HK-2 (cell line): ENCODE results near the gene KLHL26.

Experiments
- DNase-seq: peaks from one replicate; pipeline ENCODE4 v3.0.0-alpha.2; 2018; ENCODE audit not compliant: unreplicated experiment

The KLHL26 gene

DNA sequence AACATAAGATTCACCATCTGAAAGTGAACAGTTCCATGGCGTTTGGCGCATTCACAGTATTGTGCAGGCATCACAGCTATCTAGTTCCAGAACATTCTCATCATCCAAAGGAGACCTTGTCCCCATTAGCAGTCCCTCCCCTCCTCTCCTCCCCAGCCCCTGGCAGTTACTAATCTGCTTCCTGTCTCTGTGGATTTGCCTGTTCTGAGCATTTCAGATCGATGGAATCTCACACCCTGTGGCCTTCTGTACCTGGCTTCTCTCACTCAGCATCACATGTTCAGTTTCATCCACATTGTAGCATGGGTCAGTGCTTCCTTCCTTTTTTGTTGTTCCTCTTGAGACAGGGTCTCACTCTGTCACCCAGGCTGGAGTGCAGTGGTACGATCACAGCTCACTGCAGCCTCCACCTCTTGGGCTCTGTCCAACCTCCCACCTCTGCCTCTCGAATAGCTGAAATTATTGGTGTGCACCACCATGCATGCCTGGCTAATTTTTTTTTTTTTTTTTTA is 81.2 kb downstream of the KLHL26 start:
- DNase-seq: no peak

DNA sequence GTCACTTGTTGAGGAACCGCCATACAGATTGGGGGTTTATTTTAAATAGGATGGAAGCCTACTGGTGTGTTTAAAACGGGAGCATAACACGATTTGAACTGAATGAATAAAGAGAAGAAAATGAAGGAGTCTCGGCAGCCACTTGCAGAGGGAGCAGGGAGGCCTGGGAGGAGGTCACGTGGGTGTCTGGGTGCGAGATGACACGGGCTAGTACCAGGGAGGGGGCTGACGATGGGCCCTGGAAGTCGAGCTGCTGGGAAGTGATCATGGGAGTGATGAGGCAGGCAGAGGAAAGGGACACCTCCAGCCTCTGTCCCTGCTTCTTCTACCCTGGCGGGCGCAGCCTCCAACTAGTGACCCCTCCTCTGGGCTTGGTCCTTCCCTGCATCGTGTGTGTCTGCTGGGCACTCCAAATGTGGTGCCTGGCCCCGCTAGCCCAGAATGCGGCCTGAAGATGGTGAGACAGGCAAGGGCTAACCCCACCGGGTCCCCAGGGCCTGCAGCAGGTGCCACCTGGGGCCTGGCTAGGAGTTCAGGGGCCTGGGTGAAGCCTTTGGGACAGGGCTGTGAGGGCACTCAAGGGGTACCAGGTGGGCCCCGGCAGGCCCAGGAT is 82.1 kb downstream of the KLHL26 start:
- no peak for DNase-seq

DNA sequence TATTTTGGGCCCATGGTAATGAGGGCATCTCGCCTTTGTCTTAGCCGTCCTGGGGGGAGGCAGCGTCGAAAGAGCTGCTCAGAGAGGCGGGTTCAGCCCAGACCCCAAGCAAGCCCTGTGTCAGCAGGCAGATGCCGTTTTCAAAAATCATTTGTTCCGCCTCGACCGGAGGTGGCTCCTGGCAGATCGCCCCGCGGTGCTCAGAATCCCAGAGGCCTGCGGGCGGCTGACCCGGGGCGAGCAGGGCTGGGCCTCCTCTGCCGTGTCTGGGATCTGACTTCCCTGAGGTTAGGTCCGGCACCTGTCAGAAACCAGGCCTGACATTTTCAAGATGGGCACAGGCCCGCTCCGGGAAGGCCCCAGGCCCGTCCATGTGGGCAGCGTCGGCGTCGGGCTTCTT is 82.7 kb downstream of the KLHL26 start:
- no peak for DNase-seq
